GM18870 (cell line): ENCODE results near the gene CLSTN1.

ENCODE experiments used
- ATAC-seq: cut with Tn5 transposase; IDR thresholded peaks from one replicate; pipeline ENCODE4 v1.9.1; 2021; ENCODE audit warnings: moderate library complexity; ENCODE audit not compliant: unreplicated experiment

CLSTN1 gene

DNA sequence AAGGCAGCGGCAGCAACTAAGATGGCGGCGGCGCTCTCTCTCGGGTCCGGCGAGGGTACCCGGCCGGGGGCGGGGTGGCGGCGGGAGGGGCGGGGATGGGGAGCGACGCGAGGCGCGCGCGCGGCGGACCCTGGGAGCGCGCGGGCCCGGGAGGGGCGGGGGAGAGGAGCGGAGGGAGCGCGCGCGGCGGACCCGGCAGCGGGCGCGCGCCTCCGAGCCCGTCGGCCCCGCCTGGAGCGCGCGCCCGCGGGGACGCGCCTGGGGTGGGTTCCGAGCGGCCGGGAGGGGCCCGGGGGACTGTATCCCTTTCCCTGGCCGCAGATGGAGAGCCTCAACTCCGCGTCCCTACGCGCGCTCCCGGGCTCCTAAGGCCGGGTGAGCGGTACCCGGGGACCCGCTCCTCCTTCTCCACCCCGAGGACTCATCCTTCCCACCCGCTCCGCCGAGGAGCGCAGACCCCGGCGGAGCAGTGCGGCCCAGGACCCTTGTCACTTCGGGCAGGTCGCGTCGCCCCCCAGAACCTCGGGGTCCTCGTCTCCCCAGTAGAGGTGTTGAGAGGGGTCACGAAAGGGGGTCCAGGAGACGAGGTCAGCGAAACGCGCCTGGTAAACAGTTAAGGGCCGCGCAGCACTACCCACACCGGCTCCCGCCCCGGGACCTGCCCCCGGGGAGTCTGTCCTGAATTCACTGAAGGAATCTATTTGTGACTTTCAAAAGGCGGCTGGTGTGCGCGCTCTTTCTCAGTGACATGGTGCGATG lies at the start of gene CLSTN1:
TSS of gene CLSTN1 (minus strand) at position 23 of the 759 bp plus-strand sequence. CDS start 232 bp downstream, outside the sequence.
- no peak for ATAC-seq

DNA sequence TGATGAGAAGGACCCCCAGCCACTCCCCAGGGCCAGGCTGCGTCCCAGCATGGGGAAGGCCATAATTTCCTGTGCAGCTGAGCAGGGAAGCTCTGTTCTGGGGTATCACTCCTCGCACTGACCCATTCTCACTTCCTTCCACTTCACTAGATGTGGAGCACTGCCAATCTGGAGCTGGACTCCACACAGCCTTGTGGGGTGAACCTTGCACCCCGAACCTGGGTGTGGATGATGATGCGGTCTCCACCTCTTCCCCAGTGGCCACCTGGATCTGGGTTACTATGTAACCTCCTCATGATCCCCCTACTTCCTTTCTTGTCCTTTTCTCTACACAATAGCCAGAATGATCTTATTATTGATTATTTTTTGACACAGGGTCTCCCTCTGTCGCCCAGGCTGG lies 49.6 kb upstream of the CLSTN1 start:
- ATAC-seq, result no peak

DNA sequence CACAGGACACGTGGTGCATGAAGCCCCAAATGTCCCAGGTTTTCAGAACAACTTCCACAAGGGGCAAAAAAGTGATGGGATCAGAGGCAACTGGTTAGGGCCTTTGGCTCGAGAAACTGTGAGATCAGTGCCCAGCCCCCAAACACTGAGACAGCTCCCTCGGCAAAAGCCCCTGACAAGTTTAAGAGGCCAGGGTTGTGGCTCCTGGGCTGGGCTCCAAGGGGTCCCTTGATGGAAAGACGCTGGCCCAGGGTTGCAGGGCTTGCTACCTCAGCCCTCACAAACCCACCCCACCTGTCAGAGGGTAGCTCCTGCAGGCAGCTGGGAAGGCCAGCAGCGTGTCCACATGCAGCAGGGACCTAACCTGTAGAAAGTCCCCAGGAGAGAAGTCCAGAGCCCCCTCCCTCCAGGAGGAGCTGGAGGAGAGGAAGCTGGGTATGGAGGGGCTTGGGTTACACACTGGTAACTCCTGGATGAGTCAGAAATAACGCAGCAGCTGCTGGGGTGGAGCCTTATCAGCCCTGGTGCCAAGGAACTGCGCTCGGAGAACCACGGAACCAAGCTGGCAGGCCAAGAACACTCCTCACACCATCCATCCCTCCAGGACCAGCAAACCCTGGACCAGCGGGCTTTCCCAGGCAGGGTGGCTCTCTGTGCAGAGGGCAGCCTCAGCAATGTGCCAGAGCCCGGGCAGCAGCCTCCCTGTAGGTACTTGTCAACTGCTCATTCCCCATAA lies 48.8 kb upstream of the CLSTN1 start:
- no peak for ATAC-seq

DNA sequence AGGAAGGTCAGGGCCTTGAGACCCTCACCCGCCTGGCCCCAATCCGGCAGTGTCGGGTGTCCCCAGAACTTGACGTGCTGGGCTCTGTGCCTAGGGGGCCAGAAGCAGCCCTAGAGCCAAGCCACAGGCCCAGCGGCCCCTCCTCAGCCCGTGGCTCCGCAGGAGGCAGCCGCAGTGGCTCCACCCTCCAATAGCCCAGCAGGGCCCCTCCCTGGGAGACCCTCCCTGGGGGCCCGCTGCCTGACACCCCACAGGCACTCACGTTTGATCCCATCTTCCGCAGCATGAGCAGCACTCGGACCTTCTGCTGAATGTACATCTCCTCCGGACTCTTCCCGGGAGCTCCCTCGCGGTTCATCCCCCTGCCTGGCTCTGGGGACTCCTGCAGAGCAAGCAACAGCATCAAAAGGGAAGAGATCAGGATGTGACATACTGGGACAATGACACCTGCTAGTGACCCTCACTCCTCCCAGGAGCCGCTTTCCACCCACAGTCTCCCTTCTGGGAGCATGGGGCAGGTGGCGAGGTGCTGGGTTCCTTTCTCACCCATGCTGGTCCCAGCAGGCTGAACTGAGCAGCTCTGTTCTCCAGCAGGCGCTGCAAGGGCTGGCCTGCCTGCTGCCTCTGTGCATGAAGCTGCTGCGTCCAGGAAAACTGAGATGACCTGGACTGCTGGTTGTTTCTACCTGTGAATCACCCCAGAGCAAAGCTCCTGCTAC lies 48.1 kb upstream of the CLSTN1 start:
- ATAC-seq, result no peak

- no peak for ATAC-seq
Observed at GRCh38 chr1:9871021-9871420, 47.3 kb upstream of the CLSTN1 start.

DNA sequence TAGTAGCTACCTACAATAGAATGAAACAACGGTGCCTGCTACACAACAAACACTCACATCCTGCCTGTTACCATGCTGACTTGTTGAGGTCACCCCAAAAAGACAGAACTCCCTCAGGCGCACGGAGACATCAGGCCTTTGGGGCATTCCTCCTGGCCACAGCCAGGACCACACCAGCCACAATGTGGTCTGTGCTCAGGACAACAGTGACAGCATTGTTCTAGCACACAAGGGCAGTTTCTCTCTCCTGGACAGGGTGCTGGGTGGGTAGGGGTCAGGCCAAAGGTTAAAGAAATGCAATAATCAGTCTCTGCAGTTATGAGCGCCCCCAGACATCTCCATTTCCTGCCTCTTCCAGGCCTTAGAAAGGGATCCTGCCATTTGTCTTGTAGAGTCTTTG lies 46.8 kb upstream of the CLSTN1 start:
- ATAC-seq, result no peak

DNA sequence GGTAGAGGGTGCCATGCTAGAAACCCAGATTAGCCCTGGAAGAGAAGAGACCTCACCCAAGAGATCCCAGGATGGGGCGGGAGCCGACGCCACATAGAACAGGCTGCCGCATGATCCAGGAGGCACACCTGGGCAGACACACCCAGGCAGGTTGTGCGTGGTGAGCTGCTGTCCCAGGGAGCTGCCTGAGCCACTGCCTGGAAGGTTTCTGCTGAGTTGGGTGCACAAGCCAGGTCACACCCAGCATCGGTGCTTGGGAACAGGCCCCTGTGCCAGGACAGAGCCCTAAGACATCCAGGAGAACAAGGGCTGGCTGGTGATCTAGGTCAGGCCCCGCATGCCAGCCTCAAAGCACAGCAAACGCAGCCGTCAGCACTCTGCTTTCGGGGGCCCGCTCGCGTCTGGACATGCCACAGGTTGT lies 46.1 kb upstream of the CLSTN1 start:
- no peak for ATAC-seq

DNA sequence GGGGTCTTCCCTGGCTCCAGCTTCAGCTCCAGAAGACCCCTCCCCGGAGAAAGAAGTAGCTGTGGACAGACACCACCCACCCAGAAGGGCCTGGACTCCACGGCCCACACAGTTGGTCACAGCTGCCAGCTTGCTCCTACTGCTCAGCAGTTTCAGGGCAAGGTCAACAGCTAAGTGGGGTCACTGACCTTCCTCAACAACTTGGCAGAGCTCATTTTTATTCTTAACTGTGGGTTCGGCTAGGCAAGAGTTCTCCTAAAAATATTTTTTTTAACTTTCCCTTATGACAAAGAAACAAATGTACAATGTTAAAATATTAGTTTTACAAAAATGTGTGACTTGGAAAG lies 44.5 kb upstream of the CLSTN1 start:
- no peak for ATAC-seq

DNA sequence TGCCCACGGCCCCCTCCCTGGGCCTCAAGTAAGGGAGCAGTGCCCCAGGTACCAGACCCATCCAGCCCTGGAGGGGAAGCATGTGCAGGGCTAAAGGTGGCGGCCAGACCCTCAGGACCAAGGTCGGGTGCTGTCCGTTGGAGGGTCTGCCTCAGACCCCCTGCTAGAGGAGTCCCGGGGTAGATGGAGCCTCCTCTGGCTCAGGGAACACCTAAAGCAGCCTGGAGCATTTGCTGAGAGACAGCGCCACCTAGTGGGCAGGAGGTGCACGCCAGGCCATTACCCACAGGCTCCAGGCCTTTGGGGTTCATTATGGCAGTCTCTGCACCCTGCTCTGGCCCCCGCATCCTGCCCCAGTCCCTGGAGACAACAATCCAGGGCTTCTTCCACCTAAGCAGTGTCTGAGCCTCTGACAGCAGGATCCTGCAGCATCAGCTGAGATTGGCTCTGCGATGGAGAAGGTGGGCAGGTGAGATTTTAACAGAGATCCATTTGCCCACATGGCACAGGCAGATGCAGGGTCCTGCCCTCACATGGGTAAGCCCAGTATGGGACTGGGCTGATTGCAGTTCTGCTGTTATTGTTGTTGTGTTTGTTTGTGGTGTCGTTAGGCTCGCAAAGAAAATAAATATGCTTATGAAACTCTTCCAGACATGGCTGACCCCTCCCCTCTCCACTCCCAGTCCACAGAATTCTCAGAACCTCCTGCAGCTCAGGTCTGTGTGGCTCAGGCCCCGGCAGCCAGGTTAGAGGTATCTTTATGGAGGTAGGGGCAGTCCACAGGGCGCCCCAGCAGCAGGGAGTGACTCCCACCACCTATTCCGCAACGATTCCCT lies 43.9 kb upstream of the CLSTN1 start:
- no peak for ATAC-seq

GRCh38 chr1:9866836-9867235 lies 43.1 kb upstream of the CLSTN1 start:
- ATAC-seq, result no peak

GRCh38 chr1:9865724-9866123 lies 42.0 kb upstream of the CLSTN1 start:
- ATAC-seq, result no peak

DNA sequence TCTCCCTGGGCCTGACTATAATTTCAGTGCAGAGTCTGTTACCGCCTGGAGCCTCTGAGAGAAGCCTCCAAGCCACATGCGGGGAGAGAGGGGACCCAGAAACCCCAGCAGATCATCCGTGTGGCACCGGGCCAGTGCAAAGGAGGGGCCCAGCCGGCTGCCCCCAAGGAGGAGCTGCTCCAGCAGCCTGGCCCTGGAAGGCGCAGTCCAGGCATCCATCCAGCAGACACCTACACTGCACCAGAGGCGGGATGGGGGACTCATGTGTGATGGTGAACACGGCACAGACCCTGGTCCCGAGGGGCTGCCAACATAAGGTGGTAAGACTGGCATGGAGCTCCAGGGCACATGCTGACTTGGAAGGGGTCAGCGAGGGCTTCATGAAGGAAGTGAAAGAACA lies 39.6 kb upstream of the CLSTN1 start:
- ATAC-seq, result no peak

- no peak for ATAC-seq
Observed at GRCh38 chr1:9861360-9861759, 37.6 kb upstream of the CLSTN1 start.

GRCh38 chr1:9860887-9861286 lies 37.1 kb upstream of the CLSTN1 start:
- no peak for ATAC-seq

- no peak for ATAC-seq
Observed at GRCh38 chr1:9859281-9860014, 35.7 kb upstream of the CLSTN1 start.

- ATAC-seq, result no peak
Observed at GRCh38 chr1:9858293-9859035, 34.7 kb upstream of the CLSTN1 start.

- ATAC-seq, result no peak
Observed at GRCh38 chr1:9855186-9855585, 31.4 kb upstream of the CLSTN1 start.

GRCh38 chr1:9853249-9853595 lies 29.5 kb upstream of the CLSTN1 start:
- no peak for ATAC-seq

DNA sequence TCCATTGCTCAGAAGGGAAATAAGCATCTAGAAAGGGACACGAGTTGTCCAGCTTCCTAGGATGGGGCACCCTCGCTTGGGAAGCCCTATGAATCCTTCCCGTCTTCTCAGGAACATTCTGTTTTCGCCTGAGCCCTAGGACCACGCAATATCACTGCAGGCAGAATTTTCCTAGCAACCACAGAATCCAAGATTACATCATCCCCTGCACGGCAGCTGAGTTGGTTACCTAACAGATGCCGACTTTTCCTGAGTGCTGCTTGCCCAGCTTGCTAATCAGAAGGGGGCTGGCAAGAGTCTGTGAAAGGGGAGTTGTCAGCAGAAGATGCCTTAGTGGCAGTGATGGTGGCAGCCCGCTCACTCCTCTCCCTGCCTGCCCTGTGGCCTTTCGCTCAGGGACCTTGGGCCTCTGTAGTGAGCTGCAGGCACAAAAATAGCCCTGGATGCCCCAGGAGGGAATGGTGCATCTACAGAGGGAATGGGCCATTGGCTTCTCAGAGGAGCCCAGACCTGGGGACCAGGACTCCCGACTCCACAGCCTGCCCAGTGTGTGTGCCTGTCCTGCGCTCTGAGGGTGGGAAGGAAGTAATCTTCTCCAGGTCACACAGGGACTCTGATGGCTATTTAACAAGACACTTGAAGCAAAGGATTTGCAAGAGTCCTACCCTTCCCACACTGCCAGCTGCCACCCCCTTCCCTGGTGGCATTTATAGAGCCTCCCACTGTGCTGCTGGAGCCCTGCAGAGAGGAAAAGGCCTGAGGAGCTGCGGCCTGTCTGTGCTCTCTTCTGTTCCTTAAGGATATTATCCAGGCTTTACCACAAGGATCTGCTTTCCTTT lies 28.9 kb upstream of the CLSTN1 start:
- no peak for ATAC-seq
